ENCODE data around the gene MRPS17.

MRPS17 gene

GRCh38 chr7:55970561-55970960, 18.9 kb downstream of the MRPS17 start:
- no peak overlapping the region for H3K27ac ChIP-seq (ENCODE audit: low read depth, low read length)
- no peak overlapping the region for H3K9ac ChIP-seq (ENCODE audit: low read depth in 1 of 2, low read length in 2 of 2)

GRCh38 chr7:55970978-55971377, 19.3 kb downstream of the MRPS17 start:
- no peaks in the 10 kb centered on the region for H3K27me3 ChIP-seq (ENCODE audit: control insufficient read depth in 1 of 2, insufficient read depth in 2 of 2, low read length in 2 of 2)
- H3K9me3 ChIP-seq (ENCODE audit: control insufficient read depth in 1 of 2, low read length in 2 of 2): no peaks in the 10 kb centered on the region
- no peak overlapping the region for H3K9ac ChIP-seq (ENCODE audit: low read depth in 1 of 2, low read length in 2 of 2)
- H3K27ac ChIP-seq (ENCODE audit: low read depth, low read length): no peak overlapping the region
- H3K4me1 ChIP-seq (ENCODE audit: control insufficient read depth in 1 of 2, insufficient read depth in 2 of 2, low read length in 2 of 2): peaks cover 0 to under 1% of the 10 kb centered on the region in 2 donors
- no peak overlapping the region for H3K4me3 ChIP-seq (ENCODE audit: low read depth in 1 of 2, low read length in 2 of 2)
- H3K36me3 ChIP-seq (ENCODE audit: control insufficient read depth in 1 of 2, insufficient read depth in 2 of 2, low read length in 2 of 2): peaks cover 0 to 6% of the 10 kb centered on the region in 2 donors

More at GRCh38 chr7:55970561-55970960, 18.9 kb downstream of the MRPS17 start:
- H3K9me3 ChIP-seq (ENCODE audit: control insufficient read depth in 1 of 2, low read length in 2 of 2): no peaks in the 10 kb centered on the region
- H3K36me3 ChIP-seq (ENCODE audit: control insufficient read depth in 1 of 2, insufficient read depth in 2 of 2, low read length in 2 of 2): peaks cover 0 to 6% of the 10 kb centered on the region in 2 donors
- H3K4me3 ChIP-seq (ENCODE audit: low read depth in 1 of 2, low read length in 2 of 2): no peak overlapping the region
- H3K27me3 ChIP-seq (ENCODE audit: control insufficient read depth in 1 of 2, insufficient read depth in 2 of 2, low read length in 2 of 2): no peaks in the 10 kb centered on the region
- peaks cover 0 to 4% of the 10 kb centered on the region in 2 donors for H3K4me1 ChIP-seq (ENCODE audit: control insufficient read depth in 1 of 2, insufficient read depth in 2 of 2, low read length in 2 of 2)

- Histone ChIP-seq H3K27me3 (ENCODE audit: control insufficient read depth in 1 of 2, insufficient read depth in 2 of 2, low read length in 2 of 2) (no peaks in the 10 kb centered on the region), H3K4me1 (ENCODE audit: control insufficient read depth in 1 of 2, insufficient read depth in 2 of 2, low read length in 2 of 2) (no peaks in the 10 kb centered on the region), H3K27ac (ENCODE audit: low read depth, low read length) (no peak overlapping the region), H3K4me3 (ENCODE audit: low read depth in 1 of 2, low read length in 2 of 2) (no peak overlapping the region), H3K9ac (ENCODE audit: low read depth in 1 of 2, low read length in 2 of 2) (no peak overlapping the region), H3K36me3 (ENCODE audit: control insufficient read depth in 1 of 2, insufficient read depth in 2 of 2, low read length in 2 of 2) (peaks cover 4 to 15% of the 10 kb centered on the region in 2 donors), H3K9me3 (ENCODE audit: control insufficient read depth in 1 of 2, low read length in 2 of 2) (no peaks in the 10 kb centered on the region)
These were observed 22.1 kb downstream of the MRPS17 start for GRCh38 chr7:55973747-55974250.

GRCh38 chr7:55975988-55976633, 24.4 kb downstream of the MRPS17 start:
- peaks cover 15 to 34% of the 10 kb centered on the region in 2 donors for H3K36me3 ChIP-seq (ENCODE audit: control insufficient read depth in 1 of 2, insufficient read depth in 2 of 2, low read length in 2 of 2)
- no peak overlapping the region for H3K9ac ChIP-seq (ENCODE audit: low read depth in 1 of 2, low read length in 2 of 2)
- no peak overlapping the region for H3K4me3 ChIP-seq (ENCODE audit: low read depth in 1 of 2, low read length in 2 of 2)
- no peaks in the 10 kb centered on the region for H3K4me1 ChIP-seq (ENCODE audit: control insufficient read depth in 1 of 2, insufficient read depth in 2 of 2, low read length in 2 of 2)
- H3K9me3 ChIP-seq (ENCODE audit: control insufficient read depth in 1 of 2, low read length in 2 of 2): no peaks in the 10 kb centered on the region
- no peak overlapping the region for H3K27ac ChIP-seq (ENCODE audit: low read depth, low read length)
- no peaks in the 10 kb centered on the region for H3K27me3 ChIP-seq (ENCODE audit: control insufficient read depth in 1 of 2, insufficient read depth in 2 of 2, low read length in 2 of 2)

GRCh38 chr7:55977831-55978230, 26.2 kb downstream of the MRPS17 start:
- Histone ChIP-seq H3K36me3 (ENCODE audit: control insufficient read depth in 1 of 2, insufficient read depth in 2 of 2, low read length in 2 of 2) (peaks cover 21 to 48% of the 10 kb centered on the region in 2 donors), H3K9me3 (ENCODE audit: control insufficient read depth in 1 of 2, low read length in 2 of 2) (no peaks in the 10 kb centered on the region), H3K4me3 (ENCODE audit: low read depth in 1 of 2, low read length in 2 of 2) (no peak overlapping the region)

GRCh38 chr7:55980266-55980665, 28.6 kb downstream of the MRPS17 start:
- Histone ChIP-seq H3K9me3 (ENCODE audit: control insufficient read depth in 1 of 2, low read length in 2 of 2) (no peaks in the 10 kb centered on the region), H3K27me3 (ENCODE audit: control insufficient read depth in 1 of 2, insufficient read depth in 2 of 2, low read length in 2 of 2) (no peaks in the 10 kb centered on the region), H3K4me1 (ENCODE audit: control insufficient read depth in 1 of 2, insufficient read depth in 2 of 2, low read length in 2 of 2) (no peaks in the 10 kb centered on the region), H3K36me3 (ENCODE audit: control insufficient read depth in 1 of 2, insufficient read depth in 2 of 2, low read length in 2 of 2) (peaks cover 23 to 59% of the 10 kb centered on the region in 2 donors), H3K4me3 (ENCODE audit: low read depth in 1 of 2, low read length in 2 of 2) (no peak overlapping the region), H3K27ac (ENCODE audit: low read depth, low read length) (no peak overlapping the region), H3K9ac (ENCODE audit: low read depth in 1 of 2, low read length in 2 of 2) (no peak overlapping the region)

More at GRCh38 chr7:55977831-55978230, 26.2 kb downstream of the MRPS17 start:
- Histone ChIP-seq H3K4me1 (ENCODE audit: control insufficient read depth in 1 of 2, insufficient read depth in 2 of 2, low read length in 2 of 2) (no peaks in the 10 kb centered on the region), H3K27me3 (ENCODE audit: control insufficient read depth in 1 of 2, insufficient read depth in 2 of 2, low read length in 2 of 2) (no peaks in the 10 kb centered on the region), H3K9ac (ENCODE audit: low read depth in 1 of 2, low read length in 2 of 2) (no peak overlapping the region), H3K27ac (ENCODE audit: low read depth, low read length) (no peak overlapping the region)

GRCh38 chr7:55983537-55983936, 31.9 kb downstream of the MRPS17 start:
- H3K9me3 ChIP-seq (ENCODE audit: control insufficient read depth in 1 of 2, low read length in 2 of 2): no peaks in the 10 kb centered on the region
- no peak overlapping the region for H3K27ac ChIP-seq (ENCODE audit: low read depth, low read length)
- H3K4me3 ChIP-seq (ENCODE audit: low read depth in 1 of 2, low read length in 2 of 2): no peak overlapping the region
- no peaks in the 10 kb centered on the region for H3K4me1 ChIP-seq (ENCODE audit: control insufficient read depth in 1 of 2, insufficient read depth in 2 of 2, low read length in 2 of 2)
- no peaks in the 10 kb centered on the region for H3K27me3 ChIP-seq (ENCODE audit: control insufficient read depth in 1 of 2, insufficient read depth in 2 of 2, low read length in 2 of 2)
- H3K36me3 ChIP-seq (ENCODE audit: control insufficient read depth in 1 of 2, insufficient read depth in 2 of 2, low read length in 2 of 2): peaks cover 23 to 63% of the 10 kb centered on the region in 2 donors
- no peak overlapping the region for H3K9ac ChIP-seq (ENCODE audit: low read depth in 1 of 2, low read length in 2 of 2)

GRCh38 chr7:55992346-55992745, 40.7 kb downstream of the MRPS17 start:
- Histone ChIP-seq H3K27me3 (ENCODE audit: control insufficient read depth in 1 of 2, insufficient read depth in 2 of 2, low read length in 2 of 2) (no peaks in the 10 kb centered on the region), H3K9me3 (ENCODE audit: control insufficient read depth in 1 of 2, low read length in 2 of 2) (no peaks in the 10 kb centered on the region), H3K36me3 (ENCODE audit: control insufficient read depth in 1 of 2, insufficient read depth in 2 of 2, low read length in 2 of 2) (peaks cover 12 to 52% of the 10 kb centered on the region in 2 donors)

GRCh38 chr7:55996856-55997500, 45.3 kb downstream of the MRPS17 start:
- H3K27me3 ChIP-seq (ENCODE audit: control insufficient read depth in 1 of 2, insufficient read depth in 2 of 2, low read length in 2 of 2): no peaks in the 10 kb centered on the region
- peaks cover 12 to 54% of the 10 kb centered on the region in 2 donors for H3K36me3 ChIP-seq (ENCODE audit: control insufficient read depth in 1 of 2, insufficient read depth in 2 of 2, low read length in 2 of 2)
- no peak overlapping the region for H3K4me3 ChIP-seq (ENCODE audit: low read depth in 1 of 2, low read length in 2 of 2)
- H3K9ac ChIP-seq (ENCODE audit: low read depth in 1 of 2, low read length in 2 of 2): no peak overlapping the region
- H3K27ac ChIP-seq (ENCODE audit: low read depth, low read length): no peak overlapping the region
- peaks cover 0 to 6% of the 10 kb centered on the region in 2 donors for H3K4me1 ChIP-seq (ENCODE audit: control insufficient read depth in 1 of 2, insufficient read depth in 2 of 2, low read length in 2 of 2)
- no peaks in the 10 kb centered on the region for H3K9me3 ChIP-seq (ENCODE audit: control insufficient read depth in 1 of 2, low read length in 2 of 2)

More at GRCh38 chr7:55992346-55992745, 40.7 kb downstream of the MRPS17 start:
- H3K4me1 ChIP-seq (ENCODE audit: control insufficient read depth in 1 of 2, insufficient read depth in 2 of 2, low read length in 2 of 2): no peaks in the 10 kb centered on the region
- H3K9ac ChIP-seq (ENCODE audit: low read depth in 1 of 2, low read length in 2 of 2): no peak overlapping the region
- no peak overlapping the region for H3K4me3 ChIP-seq (ENCODE audit: low read depth in 1 of 2, low read length in 2 of 2)
- no peak overlapping the region for H3K27ac ChIP-seq (ENCODE audit: low read depth, low read length)

- Histone ChIP-seq H3K36me3 (ENCODE audit: control insufficient read depth in 1 of 2, insufficient read depth in 2 of 2, low read length in 2 of 2) (peaks cover 2 to 8% of the 10 kb centered on the region in 2 donors), H3K27me3 (ENCODE audit: control insufficient read depth in 1 of 2, insufficient read depth in 2 of 2, low read length in 2 of 2) (no peaks in the 10 kb centered on the region), H3K4me1 (ENCODE audit: control insufficient read depth in 1 of 2, insufficient read depth in 2 of 2, low read length in 2 of 2) (peaks cover 0 to 6% of the 10 kb centered on the region in 2 donors), H3K9ac (ENCODE audit: low read depth in 1 of 2, low read length in 2 of 2) (no peak overlapping the region), H3K4me3 (ENCODE audit: low read depth in 1 of 2, low read length in 2 of 2) (no peak overlapping the region), H3K9me3 (ENCODE audit: control insufficient read depth in 1 of 2, low read length in 2 of 2) (no peaks in the 10 kb centered on the region), H3K27ac (ENCODE audit: low read depth, low read length) (no peak overlapping the region)
These were observed 52.1 kb downstream of the MRPS17 start for GRCh38 chr7:56003749-56004148.

All from duodenal mucosa (tissue), 2 donors.